ENCODE results near the gene OR51B6.
"Not testable (repeated sequence)": the region's sequence is repeated elsewhere in the genome, so short reads cannot be mapped to it uniquely, and the experiment has no call there.

OR51B6 gene

GRCh38 chr11:5351208-5351607 is at the start of gene OR51B6:
OR51B6 (plus strand) TSS chr11:5351508; CDS start chr11:5351508, 0 bp downstream.
- Mint-ChIP-seq H3K36me3 (no peaks in the 10 kb centered on the region), H3K27ac (no peak within 1 kb of the TSS), H3K4me1 (ENCODE audit: low read depth) (no peaks in the 10 kb centered on the region), H3K27me3 (peaks cover 3% of the 10 kb centered on the region), H3K9me3 (ENCODE audit: low read depth) (peaks cover under 1% of the 10 kb centered on the region), H3K4me3 (no peak within 1 kb of the TSS)

- Mint-ChIP-seq H3K4me1 (ENCODE audit: low read depth) (no peaks in the 10 kb centered on the region), H3K9me3 (ENCODE audit: low read depth) (no peaks in the 10 kb centered on the region), H3K36me3 (no peaks in the 10 kb centered on the region), H3K27me3 (peaks cover 2% of the 10 kb centered on the region), H3K4me3 (no peak within 1 kb of the TSS), H3K27ac (no peak within 1 kb of the TSS)
Measured at GRCh38 chr11:5301846-5302245, 49.5 kb upstream of the OR51B6 start, which contains the start of gene OR51B4. OR51B4 (minus strand) TSS chr11:5301946; CDS start chr11:5301946, 0 bp downstream.

- Mint-ChIP-seq H3K27me3 (peaks cover 2% of the 10 kb centered on the region), H3K4me3 (no peak overlapping the region), H3K9me3 (ENCODE audit: low read depth) (no peaks in the 10 kb centered on the region), H3K4me1 (ENCODE audit: low read depth) (no peaks in the 10 kb centered on the region), H3K27ac (no peak overlapping the region), H3K36me3 (no peaks in the 10 kb centered on the region)
Measured at GRCh38 chr11:5303626-5304025, 47.7 kb upstream of the OR51B6 start.

GRCh38 chr11:5304046-5304445 is 47.3 kb upstream of the OR51B6 start:
- Mint-ChIP-seq H3K4me3 (no peak overlapping the region), H3K4me1 (ENCODE audit: low read depth) (no peaks in the 10 kb centered on the region), H3K9me3 (ENCODE audit: low read depth) (no peaks in the 10 kb centered on the region), H3K36me3 (no peaks in the 10 kb centered on the region), H3K27ac (no peak overlapping the region), H3K27me3 (peaks cover 2% of the 10 kb centered on the region)

GRCh38 chr11:5307256-5308019 is 43.9 kb upstream of the OR51B6 start:
- Mint-ChIP-seq H3K27me3 (peaks cover 3% of the 10 kb centered on the region), H3K9me3 (ENCODE audit: low read depth) (no peaks in the 10 kb centered on the region), H3K27ac (no peak overlapping the region), H3K4me1 (ENCODE audit: low read depth) (no peaks in the 10 kb centered on the region), H3K4me3 (no peak overlapping the region), H3K36me3 (no peaks in the 10 kb centered on the region)

GRCh38 chr11:5310423-5310822 is 40.9 kb upstream of the OR51B6 start:
- Mint-ChIP-seq H3K36me3 (no peaks in the 10 kb centered on the region), H3K4me1 (ENCODE audit: low read depth) (no peaks in the 10 kb centered on the region), H3K27me3 (peaks cover 1% of the 10 kb centered on the region), H3K27ac (no peak overlapping the region), H3K9me3 (ENCODE audit: low read depth) (no peaks in the 10 kb centered on the region), H3K4me3 (no peak overlapping the region)

GRCh38 chr11:5313326-5314023 is 37.8 kb upstream of the OR51B6 start:
- H3K27me3 Mint-ChIP-seq; H3K9me3 Mint-ChIP-seq (ENCODE audit: low read depth); H3K36me3 Mint-ChIP-seq; H3K27ac Mint-ChIP-seq; H3K4me1 Mint-ChIP-seq (ENCODE audit: low read depth); H3K4me3 Mint-ChIP-seq: not testable (repeated sequence)

- Mint-ChIP-seq H3K9me3 (ENCODE audit: low read depth) (no peaks in the 10 kb centered on the region), H3K27me3 (peaks cover 3% of the 10 kb centered on the region), H3K36me3 (no peaks in the 10 kb centered on the region), H3K4me3 (no peak overlapping the region), H3K27ac (no peak overlapping the region), H3K4me1 (ENCODE audit: low read depth) (no peaks in the 10 kb centered on the region)
Measured at GRCh38 chr11:5317292-5317691, 34.0 kb upstream of the OR51B6 start.

- Mint-ChIP-seq H3K9me3 (ENCODE audit: low read depth) (no peaks in the 10 kb centered on the region), H3K27ac (no peak within 1 kb of the TSS), H3K27me3 (no peaks in the 10 kb centered on the region), H3K4me3 (no peak within 1 kb of the TSS), H3K36me3 (no peaks in the 10 kb centered on the region), H3K4me1 (ENCODE audit: low read depth) (no peaks in the 10 kb centered on the region)
Measured at GRCh38 chr11:5324197-5324596, 27.1 kb upstream of the OR51B6 start, which contains the start of gene OR51B2. OR51B2 (minus strand) TSS chr11:5324297; CDS start chr11:5324297, 0 bp downstream.

- no peaks in the 10 kb centered on the region for H3K4me1 Mint-ChIP-seq (ENCODE audit: low read depth)
- H3K27ac Mint-ChIP-seq, result no peak overlapping the region
- peaks cover 3% of the 10 kb centered on the region for H3K27me3 Mint-ChIP-seq
- H3K9me3 Mint-ChIP-seq (ENCODE audit: low read depth), result no peaks in the 10 kb centered on the region
- no peaks in the 10 kb centered on the region for H3K36me3 Mint-ChIP-seq
- no peak overlapping the region for H3K4me3 Mint-ChIP-seq
Measured at GRCh38 chr11:5335170-5335569, 16.1 kb upstream of the OR51B6 start.

GRCh38 chr11:5336331-5336730 is 15.0 kb upstream of the OR51B6 start:
- Mint-ChIP-seq H3K4me1 (ENCODE audit: low read depth) (no peaks in the 10 kb centered on the region), H3K4me3 (no peak overlapping the region), H3K27me3 (peaks cover 3% of the 10 kb centered on the region), H3K9me3 (ENCODE audit: low read depth) (no peaks in the 10 kb centered on the region), H3K27ac (no peak overlapping the region), H3K36me3 (no peaks in the 10 kb centered on the region)

GRCh38 chr11:5337253-5337652 is 14.1 kb upstream of the OR51B6 start:
- H3K4me1 Mint-ChIP-seq (ENCODE audit: low read depth); H3K27me3 Mint-ChIP-seq; H3K36me3 Mint-ChIP-seq: not testable (repeated sequence)

GRCh38 chr11:5339771-5340322 is 11.5 kb upstream of the OR51B6 start:
- Mint-ChIP-seq H3K4me1 (ENCODE audit: low read depth) (no peaks in the 10 kb centered on the region), H3K27me3 (peaks cover 3% of the 10 kb centered on the region), H3K36me3 (no peaks in the 10 kb centered on the region), H3K4me3 (no peak overlapping the region), H3K27ac (no peak overlapping the region), H3K9me3 (ENCODE audit: low read depth) (no peaks in the 10 kb centered on the region)

More at GRCh38 chr11:5337253-5337652, 14.1 kb upstream of the OR51B6 start:
- not testable (repeated sequence) for H3K9me3 Mint-ChIP-seq (ENCODE audit: low read depth); H3K27ac Mint-ChIP-seq; H3K4me3 Mint-ChIP-seq

GRCh38 chr11:5343474-5344335 is 7.6 kb upstream of the OR51B6 start, which contains the start of gene OR51B5:
OR51B5 (minus strand) TSS chr11:5343524; CDS start chr11:5343524, 0 bp downstream.
- Mint-ChIP-seq H3K27me3 (peaks cover 2% of the 10 kb centered on the region), H3K4me3 (no peak within 1 kb of the TSS), H3K9me3 (ENCODE audit: low read depth) (no peaks in the 10 kb centered on the region), H3K27ac (no peak within 1 kb of the TSS), H3K4me1 (ENCODE audit: low read depth) (no peaks in the 10 kb centered on the region), H3K36me3 (no peaks in the 10 kb centered on the region)

Data from activated naive CD8-positive, alpha-beta T cell (primary cell).